NCI-H1048 (cell line): ENCODE measurements around the gene PARD6B.
"Not testable (repeated sequence)": the region's sequence is repeated elsewhere in the genome, so short reads cannot be mapped to it uniquely, and the experiment has no call there.

ENCODE experiments used
- DNase-seq: peaks from one replicate; lab custom pipeline; 2025; lab: John Stamatoyannopoulos, UW

The PARD6B gene

DNA sequence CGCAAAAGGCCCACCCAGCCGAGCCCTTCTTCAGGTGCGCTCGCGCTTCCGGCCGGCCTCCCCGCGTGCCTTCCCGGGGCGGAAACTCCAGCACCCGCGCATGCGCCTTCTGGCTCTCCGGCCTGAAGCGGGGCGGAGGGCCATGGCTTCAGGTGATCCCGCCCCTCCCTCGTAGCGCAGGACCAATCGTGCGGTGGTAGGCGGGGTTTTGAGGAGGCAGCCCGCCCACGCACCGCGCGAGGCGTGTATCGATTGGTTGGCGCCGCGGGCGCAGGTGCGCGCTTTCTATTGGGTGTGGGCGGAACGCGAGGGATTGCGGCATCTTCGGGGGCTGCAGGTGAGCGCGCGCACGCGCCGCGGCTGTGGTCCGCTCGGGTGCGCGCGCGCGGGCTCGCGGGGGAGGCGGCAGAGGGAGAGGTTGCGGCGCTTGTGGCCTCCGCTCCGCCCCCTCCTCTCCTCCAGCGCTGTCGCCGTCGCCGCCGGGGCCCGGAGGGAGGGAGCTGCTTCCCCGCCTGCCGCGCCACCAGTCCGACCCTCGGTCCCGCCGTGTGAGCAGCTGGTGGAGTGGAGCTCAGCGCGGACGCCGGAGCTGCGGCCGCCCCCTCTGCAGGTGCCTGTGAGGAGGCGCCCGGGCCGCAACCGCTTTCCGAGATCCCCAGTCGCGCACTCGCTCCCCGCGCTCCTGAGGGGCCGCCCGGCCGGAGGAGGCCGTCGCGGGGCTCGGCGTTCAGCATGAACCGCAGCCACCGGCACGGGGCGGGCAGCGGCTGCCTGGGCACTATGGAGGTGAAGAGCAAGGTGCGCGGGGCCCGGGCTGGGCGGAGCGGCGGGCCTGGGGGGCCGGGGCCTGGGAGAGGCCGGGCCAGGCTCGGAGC is at the start of gene PARD6B:
PARD6B (plus strand) TSS at position 526 of the 875 bp plus-strand sequence; CDS start at position 733, 207 bp downstream.
- DNase-seq: peak; percentile 97

GRCh38 chr20:50682065-50682464 is 49.3 kb upstream of the PARD6B start:
- no peak for DNase-seq

DNA sequence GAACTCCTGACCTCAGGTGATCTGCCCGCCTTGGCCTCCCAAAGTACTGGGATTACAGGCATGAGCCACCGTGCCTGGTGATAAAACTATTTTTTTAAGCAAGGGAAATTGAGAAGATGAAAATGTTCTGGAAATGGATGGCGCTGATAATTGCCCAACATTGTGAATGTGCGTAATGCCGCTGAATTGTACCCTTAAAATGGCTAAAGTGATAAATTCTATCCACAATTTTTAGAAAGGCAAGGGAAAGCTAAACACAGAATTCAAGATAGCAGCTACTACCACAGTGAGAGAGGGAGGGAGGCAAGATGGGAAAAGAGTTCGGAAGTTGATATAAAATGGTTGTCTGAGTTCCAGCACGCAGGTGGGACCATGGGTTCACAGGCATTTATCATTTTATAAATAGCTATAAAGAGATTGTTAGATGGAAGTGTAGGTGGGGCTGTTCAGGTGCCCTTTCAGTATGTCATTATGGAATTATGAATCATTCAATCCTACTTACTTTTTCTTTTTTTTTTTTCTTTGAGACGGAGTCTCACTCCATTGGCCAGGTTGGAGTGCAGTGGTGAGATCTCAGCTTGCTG is 48.3 kb upstream of the PARD6B start:
- no peak for DNase-seq

GRCh38 chr20:50683570-50683969 is 47.8 kb upstream of the PARD6B start:
- no peak for DNase-seq

DNA sequence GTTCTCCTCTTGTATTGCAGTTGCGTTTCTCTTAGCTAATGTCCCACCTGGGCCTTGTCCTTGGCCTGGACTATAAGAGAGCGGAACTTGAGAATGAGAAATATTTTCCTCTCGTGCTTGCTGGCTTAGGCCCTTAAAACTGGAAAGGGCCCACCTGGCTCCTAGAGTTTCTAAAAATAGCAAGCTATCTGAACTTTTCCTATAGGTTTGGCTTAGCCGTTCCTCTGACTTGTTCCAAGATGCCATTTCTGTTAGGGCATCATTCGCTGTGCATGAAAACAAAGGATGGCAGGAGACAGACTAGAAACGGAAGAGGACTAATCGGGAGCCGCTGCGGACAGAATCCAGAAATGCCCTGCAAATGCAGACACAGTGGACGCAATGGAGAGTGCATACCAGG is 44.6 kb upstream of the PARD6B start:
- no peak for DNase-seq

GRCh38 chr20:50688256-50688975 is 43.0 kb upstream of the PARD6B start:
- DNase-seq: no peak

DNA sequence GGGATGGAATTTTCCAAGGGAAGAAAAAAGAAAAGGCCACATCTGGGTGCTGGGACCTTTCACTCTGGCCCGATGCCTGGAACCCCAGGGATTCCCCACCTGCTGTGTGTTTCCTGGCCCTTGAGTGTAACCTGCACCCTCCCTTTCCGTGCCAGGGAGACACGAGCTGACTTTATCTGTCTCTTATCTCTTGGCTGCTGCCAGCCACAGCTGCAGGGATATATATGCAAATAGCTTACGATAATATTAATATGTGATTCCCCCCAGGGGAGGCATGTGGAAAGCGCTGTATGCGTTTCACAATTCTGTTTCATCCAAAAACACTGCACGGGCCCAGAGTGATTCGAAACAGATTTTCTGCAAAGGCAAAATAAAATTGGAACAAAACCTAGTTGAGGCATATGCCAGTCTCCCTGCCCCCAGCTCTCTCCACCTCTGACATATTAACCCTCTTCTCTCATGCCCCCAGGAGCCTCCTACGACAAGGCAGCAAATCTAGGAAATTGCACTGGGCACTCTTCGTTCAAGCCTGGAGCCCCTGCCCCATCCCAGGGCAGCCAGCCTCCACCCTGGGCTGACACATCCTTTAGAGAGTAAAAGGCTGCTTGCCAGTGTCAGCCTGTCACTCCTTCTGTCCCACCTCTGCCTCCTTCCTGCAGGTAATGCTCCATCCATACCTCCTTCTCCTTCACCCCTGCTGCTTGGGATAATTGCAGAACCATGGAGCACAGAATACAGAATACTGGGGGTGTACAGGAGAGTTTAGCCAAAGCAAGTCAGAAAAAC is 41.3 kb upstream of the PARD6B start:
- DNase-seq: peak; percentile 11

GRCh38 chr20:50690650-50691572 is 40.5 kb upstream of the PARD6B start, which contains the start of gene RIPOR3:
RIPOR3 (minus strand) TSS chr20:50691542; CDS start chr20:50691128, 414 bp downstream.
- DNase-seq: no peak

GRCh38 chr20:50691573-50692551 is 39.5 kb upstream of the PARD6B start:
- DNase-seq: no peak

DNA sequence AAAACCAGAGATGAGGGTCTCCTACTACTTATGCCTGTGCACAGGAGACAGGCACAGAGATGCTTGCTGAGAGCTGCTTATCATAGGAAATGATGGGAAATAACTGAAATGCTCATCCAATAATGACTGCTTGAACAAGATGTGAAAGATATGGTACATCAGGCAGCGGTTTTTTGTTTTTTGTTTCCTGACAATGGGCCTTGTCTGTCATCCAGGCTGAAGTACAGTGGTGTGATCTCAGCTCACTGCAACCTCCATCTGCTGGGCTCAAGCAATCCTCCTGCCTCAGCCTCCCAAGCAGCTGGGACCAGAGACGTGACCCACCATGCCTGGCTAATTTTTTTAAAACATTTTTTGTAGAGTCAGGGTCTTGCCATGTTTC is 38.8 kb upstream of the PARD6B start:
- no peak for DNase-seq

- DNase-seq: no peak
Observed at GRCh38 chr20:50693001-50693400, 38.4 kb upstream of the PARD6B start.

- no peak for DNase-seq
Observed at GRCh38 chr20:50694379-50695134, 36.8 kb upstream of the PARD6B start.

DNA sequence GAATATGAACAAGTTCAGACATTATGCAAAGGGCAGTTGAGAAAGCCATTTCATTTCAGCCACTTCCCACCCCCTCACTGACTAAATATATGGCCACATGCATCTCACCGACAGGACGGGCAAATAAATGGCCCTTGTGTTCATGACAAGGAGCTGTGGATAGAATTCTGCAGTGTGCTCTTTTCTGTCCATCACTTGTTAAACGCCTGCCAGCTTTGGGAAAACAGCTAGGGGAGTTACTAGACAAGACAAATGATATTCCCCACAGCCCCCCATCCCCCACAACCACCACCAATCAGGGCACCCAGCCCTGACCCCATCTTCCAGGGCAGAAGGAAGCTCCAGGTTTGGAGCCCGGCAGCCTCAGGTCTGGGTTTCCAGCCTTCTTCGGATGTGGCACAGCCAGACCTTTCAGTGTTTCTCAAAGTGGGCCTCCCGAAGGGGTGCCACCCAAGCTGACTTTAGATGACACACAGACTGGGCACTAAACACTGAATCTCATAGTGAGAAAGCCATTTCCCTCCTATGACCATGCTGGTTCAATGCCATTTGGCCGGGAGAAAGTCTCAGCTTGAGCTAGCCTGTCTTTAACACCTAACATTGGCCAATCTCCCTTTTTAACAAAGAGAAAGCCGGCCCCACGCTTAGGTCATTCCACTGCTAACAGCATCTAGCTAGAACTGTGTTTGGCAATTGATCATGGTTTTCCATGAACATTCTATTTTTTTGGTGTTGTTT is 36.1 kb upstream of the PARD6B start:
- DNase-seq: no peak

DNA sequence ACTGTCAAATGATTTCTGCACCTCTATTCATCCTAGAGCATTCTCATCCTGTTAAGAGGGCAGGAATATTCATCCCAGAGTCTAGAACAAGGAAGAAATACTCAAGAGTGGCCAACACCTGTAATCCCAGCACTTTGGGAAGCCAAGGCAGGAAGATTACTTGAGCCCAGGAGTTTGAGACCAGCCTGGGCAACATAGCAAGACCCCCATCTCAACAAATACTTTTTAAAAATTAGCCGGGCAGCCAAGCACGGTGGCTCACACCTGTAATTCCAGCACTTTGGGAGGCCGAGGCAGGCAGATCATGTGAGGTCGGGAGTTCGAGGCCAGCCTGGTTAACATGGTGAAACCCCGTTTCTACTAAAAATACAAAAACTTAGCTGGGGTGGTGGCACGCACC is 33.1 kb upstream of the PARD6B start:
- DNase-seq: not testable (repeated sequence)

DNA sequence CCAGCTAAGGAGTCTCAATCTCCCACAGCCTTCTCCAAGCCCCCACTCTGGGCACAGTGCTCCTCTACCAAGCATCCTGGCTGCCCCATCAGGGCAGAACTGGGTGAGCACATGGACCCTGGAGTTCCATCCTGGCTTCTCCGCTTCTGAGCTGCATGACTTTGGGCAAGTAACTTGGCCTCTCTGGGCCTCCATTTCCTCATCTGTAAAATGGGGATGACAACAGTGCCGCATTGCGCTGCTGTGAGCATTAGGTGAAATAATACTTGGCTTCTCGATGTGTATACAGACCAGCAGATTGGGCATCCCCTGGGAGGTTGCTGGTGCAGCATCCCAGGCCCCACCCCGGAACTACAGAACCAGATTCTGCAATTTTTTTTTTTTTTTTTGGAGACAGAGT is 31.7 kb upstream of the PARD6B start:
- DNase-seq: no peak

DNA sequence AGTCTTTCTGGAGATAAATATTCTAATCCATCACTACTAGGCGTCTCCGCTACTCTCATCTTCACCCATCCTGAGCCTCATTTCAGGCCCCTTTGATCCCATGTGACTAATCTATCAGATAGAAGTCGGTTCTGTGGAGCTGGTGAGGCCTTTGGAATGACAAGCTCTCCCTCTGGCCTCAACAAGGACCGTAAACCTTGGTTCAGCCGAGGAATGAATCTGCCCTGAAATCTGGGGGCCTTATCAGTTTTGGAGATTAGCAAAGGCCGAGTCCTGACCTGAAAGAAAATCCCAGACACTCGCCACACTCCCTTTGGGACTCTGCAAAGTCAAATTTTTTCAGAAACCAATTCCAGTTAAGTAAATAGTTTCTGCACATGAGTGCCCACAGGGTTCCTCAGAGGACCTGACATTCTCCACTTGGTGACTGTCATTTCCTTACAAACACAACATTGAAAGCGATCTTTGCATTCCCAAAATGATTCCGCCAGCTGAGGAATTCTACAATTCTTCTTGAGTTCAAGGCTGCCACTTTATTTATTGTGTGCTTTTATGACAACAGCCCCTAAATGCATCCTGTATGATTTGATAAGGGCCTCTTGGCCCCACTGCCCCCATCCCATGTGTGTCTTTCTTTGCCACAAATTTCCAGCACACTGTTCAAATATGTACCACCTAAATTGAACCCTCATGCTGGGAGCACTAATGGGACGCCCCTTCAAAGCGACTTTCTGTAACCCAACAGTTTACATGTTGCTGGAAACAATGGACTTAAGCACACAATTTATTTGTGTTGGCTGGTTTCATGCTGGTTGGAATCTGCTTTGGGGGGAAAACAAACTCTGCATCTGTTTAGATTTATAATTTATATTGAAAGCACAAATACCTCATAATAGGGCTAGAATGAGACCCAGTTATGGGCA is 30.1 kb upstream of the PARD6B start:
- no peak for DNase-seq
